ENCODE results near the gene BET1L.
A peak's percentile ranks its signal among the peaks of the same experiment; 100 is the strongest.

GRCh38 chr11:250740-251299 lies 43.6 kb upstream of the BET1L start:
- no peak for TF ChIP-seq POLR2A (IDR thresholded peaks at IDR 0.05; ENCODE audit: low read depth, low read length)
- no peak for TF ChIP-seq ATF2 (IDR thresholded peaks at IDR 0.05; ENCODE audit: low read length)
- TF ChIP-seq RAD21 (IDR thresholded peaks at IDR 0.05; ENCODE audit: insufficient read depth, low read depth, low read length): peak; percentile 63
- TF ChIP-seq CBFB (IDR thresholded peaks at IDR 0.05; ENCODE audit: low read depth): 0 out of 2 replicates have a peak, but pooled peaks have one; percentile 56
- TF ChIP-seq SUPT20H (IDR thresholded peaks at IDR 0.05; ENCODE audit: borderline replicate concordance, control insufficient read depth, low read depth, low read length): no peak
- no peak for TF ChIP-seq TAF1 (IDR thresholded peaks at IDR 0.05; ENCODE audit: borderline replicate concordance, low read depth, low read length)

All from GM12878 (cell line).